ENCODE data around the gene UAP1.

Gene UAP1

GRCh38 chr1:162561616-162562469 is at the start of gene UAP1:
UAP1 (plus strand) TSS chr1:162561722; CDS start chr1:162566069, 4,347 bp downstream.
- DNase-seq (ENCODE audit: low read depth): no peak

GRCh38 chr1:162527314-162527713 is 34.2 kb upstream of the UAP1 start:
- DNase-seq (ENCODE audit: low read depth): no peak

- DNase-seq (ENCODE audit: low read depth): no peak
Observed at GRCh38 chr1:162530307-162530987, 31.1 kb upstream of the UAP1 start.

GRCh38 chr1:162530988-162531319 is 30.6 kb upstream of the UAP1 start:
- DNase-seq (ENCODE audit: low read depth): no peak

- DNase-seq (ENCODE audit: low read depth): no peak
Observed at GRCh38 chr1:162535501-162535900, 26.0 kb upstream of the UAP1 start.

- DNase-seq (ENCODE audit: low read depth): peak; percentile 54
Observed at GRCh38 chr1:162536511-162536910, 25.0 kb upstream of the UAP1 start.

- DNase-seq (ENCODE audit: low read depth): no peak
Observed at GRCh38 chr1:162537216-162537615, 24.3 kb upstream of the UAP1 start.

GRCh38 chr1:162538815-162539431 is 22.6 kb upstream of the UAP1 start:
- DNase-seq (ENCODE audit: low read depth): peak; percentile 58

- peak; percentile 90 for DNase-seq (ENCODE audit: low read depth)
Observed at GRCh38 chr1:162541619-162542141, 19.8 kb upstream of the UAP1 start.

GRCh38 chr1:162543228-162543627 is 18.3 kb upstream of the UAP1 start:
- DNase-seq (ENCODE audit: low read depth): no peak

GRCh38 chr1:162548170-162548569 is 13.4 kb upstream of the UAP1 start:
- peak; percentile 78 for DNase-seq (ENCODE audit: low read depth)

GRCh38 chr1:162549001-162549400 is 12.5 kb upstream of the UAP1 start:
- DNase-seq (ENCODE audit: low read depth): no peak

- DNase-seq (ENCODE audit: low read depth): no peak
Observed at GRCh38 chr1:162550925-162551324, 10.6 kb upstream of the UAP1 start.

GRCh38 chr1:162551969-162552683 is 9.4 kb upstream of the UAP1 start:
- DNase-seq (ENCODE audit: low read depth): peak; percentile 60

- no peak for DNase-seq (ENCODE audit: low read depth)
Observed at GRCh38 chr1:162552684-162553252, 8.8 kb upstream of the UAP1 start.

- peak; percentile 37 for DNase-seq (ENCODE audit: low read depth)
Observed at GRCh38 chr1:162554258-162554657, 7.3 kb upstream of the UAP1 start.

GRCh38 chr1:162557536-162557935 is 4.0 kb upstream of the UAP1 start:
- DNase-seq (ENCODE audit: low read depth): no peak

- DNase-seq (ENCODE audit: low read depth): no peak
Observed at GRCh38 chr1:162560303-162561036, 1.1 kb upstream of the UAP1 start.

- DNase-seq (ENCODE audit: low read depth): peak; percentile 98
Observed at GRCh38 chr1:162561037-162561615, 396 bp upstream of the UAP1 start.

- peak; percentile 82 for DNase-seq (ENCODE audit: low read depth)
Observed at GRCh38 chr1:162562470-162562828, 927 bp downstream of the UAP1 start.

- no peak for DNase-seq (ENCODE audit: low read depth)
Observed at GRCh38 chr1:162564762-162565218, 3.3 kb downstream of the UAP1 start.
